ENCODE data around the gene GRM4. TPM values are rescaled to one million over a fixed set of nuclear protein-coding genes. Genes with fewer than 3 reads are reported as not detected.

GRM4 gene
- total RNA-seq, 4 donors from 2014 or later = not detected

DNA sequence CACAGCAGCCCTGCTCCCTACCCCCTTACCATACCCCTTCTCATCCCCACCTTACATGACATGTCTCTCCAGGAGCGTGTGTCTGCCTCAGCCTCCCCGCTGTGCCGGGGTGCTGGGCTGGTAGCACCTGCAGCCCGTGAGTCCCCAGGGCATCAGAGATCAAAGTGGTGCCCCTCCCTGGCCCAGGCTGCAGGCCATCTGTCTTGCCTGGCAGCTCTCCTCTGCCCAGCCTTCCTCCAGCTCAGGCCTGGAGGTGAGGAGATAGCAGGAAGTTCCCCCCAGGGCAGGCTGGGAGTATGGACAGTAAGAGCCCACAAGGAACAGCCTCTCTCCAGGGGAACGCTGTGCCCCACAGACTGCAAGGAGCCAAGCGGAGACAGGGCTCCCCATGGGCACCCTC is 35.3 kb downstream of the GRM4 start:
- Histone ChIP-seq H3K4me1 (no peaks in the 10 kb centered on the region), H3K27ac (no peak overlapping the region), H3K4me3 (no peak overlapping the region), H3K27me3 (peaks cover 0 to 76% (median 0%) of the 10 kb centered on the region in 4 donors), H3K36me3 (no peaks in the 10 kb centered on the region), H3K9me3 (no peaks in the 10 kb centered on the region)
- DNase-seq = no peak
- TF ChIP-seq POLR2A (IDR thresholded peaks at IDR 0.05) = no peak
- WGBS, 2 donors = 50 to 69% methylated on average over 2 to 4 of the region's 6 CpGs
- intact Hi-C loops (cut with DNase I) = no loop called here

DNA sequence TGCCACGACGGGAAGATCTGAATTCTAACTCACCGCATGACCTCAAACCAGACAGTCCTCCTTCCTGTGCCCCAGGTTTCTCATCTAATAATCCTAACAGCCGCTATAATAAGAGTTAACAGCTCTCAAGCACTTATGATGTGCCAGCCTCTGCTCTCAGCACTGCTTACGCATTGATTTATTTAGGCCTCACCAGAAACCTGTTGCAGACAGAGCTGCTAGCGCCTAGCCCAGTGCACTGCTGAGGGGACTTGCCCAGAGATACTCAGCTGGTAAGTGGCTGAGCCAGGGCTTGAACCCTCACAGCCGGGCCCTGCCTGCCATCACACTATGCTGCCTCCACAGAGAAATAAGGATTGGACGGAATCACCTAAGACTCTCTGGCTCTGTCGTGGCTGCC is 37.7 kb downstream of the GRM4 start:
- no peak for TF ChIP-seq POLR2A (IDR thresholded peaks at IDR 0.05)
- TF ChIP-seq, protein P1, sequence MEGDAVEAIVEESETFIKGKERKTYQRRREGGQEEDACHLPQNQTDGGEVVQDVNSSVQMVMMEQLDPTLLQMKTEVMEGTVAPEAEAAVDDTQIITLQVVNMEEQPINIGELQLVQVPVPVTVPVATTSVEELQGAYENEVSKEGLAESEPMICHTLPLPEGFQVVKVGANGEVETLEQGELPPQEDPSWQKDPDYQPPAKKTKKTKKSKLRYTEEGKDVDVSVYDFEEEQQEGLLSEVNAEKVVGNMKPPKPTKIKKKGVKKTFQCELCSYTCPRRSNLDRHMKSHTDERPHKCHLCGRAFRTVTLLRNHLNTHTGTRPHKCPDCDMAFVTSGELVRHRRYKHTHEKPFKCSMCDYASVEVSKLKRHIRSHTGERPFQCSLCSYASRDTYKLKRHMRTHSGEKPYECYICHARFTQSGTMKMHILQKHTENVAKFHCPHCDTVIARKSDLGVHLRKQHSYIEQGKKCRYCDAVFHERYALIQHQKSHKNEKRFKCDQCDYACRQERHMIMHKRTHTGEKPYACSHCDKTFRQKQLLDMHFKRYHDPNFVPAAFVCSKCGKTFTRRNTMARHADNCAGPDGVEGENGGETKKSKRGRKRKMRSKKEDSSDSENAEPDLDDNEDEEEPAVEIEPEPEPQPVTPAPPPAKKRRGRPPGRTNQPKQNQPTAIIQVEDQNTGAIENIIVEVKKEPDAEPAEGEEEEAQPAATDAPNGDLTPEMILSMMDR (IDR thresholded peaks at IDR 0.05) = no peak
- DNase-seq = no peak
- Histone ChIP-seq H3K36me3 (no peaks in the 10 kb centered on the region), H3K27ac (no peak overlapping the region), H3K4me1 (no peaks in the 10 kb centered on the region), H3K27me3 (peaks cover 0 to 74% (median 0%) of the 10 kb centered on the region in 4 donors), H3K4me3 (no peak overlapping the region), H3K9me3 (no peaks in the 10 kb centered on the region)
- WGBS, 2 donors = 71 to 76% methylated on average over 5 to 9 of the region's 9 CpGs
- intact Hi-C loops (cut with DNase I) = no loop called here

DNA sequence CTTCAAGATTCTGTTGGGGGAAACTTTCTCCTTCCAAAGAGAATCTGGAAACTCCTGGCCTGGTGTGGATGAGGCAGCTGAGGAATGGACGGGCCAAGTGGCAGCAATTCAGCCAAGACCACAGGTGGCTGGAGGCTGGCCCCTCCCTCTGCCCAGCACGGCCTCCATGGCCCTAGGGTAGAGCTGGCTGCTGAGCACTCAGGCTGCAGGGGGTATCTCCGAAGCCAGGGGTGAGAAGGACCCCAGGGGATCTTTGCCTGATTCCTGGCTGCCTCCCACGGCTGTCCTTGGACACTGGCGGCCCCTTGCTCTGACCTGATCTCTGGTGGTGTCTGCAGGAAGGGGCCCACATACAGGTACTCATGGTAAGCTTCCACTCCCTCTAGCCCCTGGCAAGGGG is 39.0 kb downstream of the GRM4 start:
- no peak overlapping the region for H3K4me3 ChIP-seq
- no peaks in the 10 kb centered on the region for H3K4me1 ChIP-seq
- no peak for DNase-seq
- no peak overlapping the region for H3K27ac ChIP-seq
- H3K27me3 ChIP-seq = peaks cover 0 to 65% (median 0%) of the 10 kb centered on the region in 4 donors
- WGBS, 2 donors = 20 to 32% methylated on average over 1 to 2 of the region's 5 CpGs
- H3K9me3 ChIP-seq = no peaks in the 10 kb centered on the region
- intact Hi-C loops (cut with DNase I) = no loop called here
- no peak for TF ChIP-seq POLR2A (IDR thresholded peaks at IDR 0.05)
- TF ChIP-seq, protein P1 (IDR thresholded peaks at IDR 0.05) = no peak
- H3K36me3 ChIP-seq = no peaks in the 10 kb centered on the region

DNA sequence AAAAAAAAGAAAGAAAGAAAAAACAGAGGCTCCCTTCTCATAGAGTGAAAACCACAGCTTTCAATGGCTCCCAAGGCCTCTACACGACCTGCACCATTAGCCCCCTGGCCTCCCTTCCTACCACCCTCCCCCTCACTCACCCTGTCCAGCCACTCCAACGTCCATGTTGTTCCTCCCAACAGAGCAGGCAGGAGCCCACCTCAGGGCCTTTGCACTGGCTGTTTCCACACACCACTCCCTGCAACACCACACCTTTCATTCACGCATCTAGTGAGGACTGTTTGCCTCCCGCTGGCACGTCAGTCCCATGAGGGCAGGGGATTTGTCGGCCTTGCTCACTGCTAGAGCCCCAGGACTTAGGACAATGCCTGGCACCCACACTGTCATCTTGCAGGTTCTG is 39.5 kb downstream of the GRM4 start:
- DNase-seq = no peak
- 45 to 66% methylated on average over 3 to 6 of the region's 6 CpGs for WGBS, 2 donors
- intact Hi-C loops (cut with DNase I) = no loop called here
- Histone ChIP-seq H3K27me3 (peaks cover 0 to 60% (median 0%) of the 10 kb centered on the region in 4 donors), H3K27ac (no peak overlapping the region), H3K36me3 (no peaks in the 10 kb centered on the region), H3K9me3 (no peaks in the 10 kb centered on the region), H3K4me3 (no peak overlapping the region), H3K4me1 (no peaks in the 10 kb centered on the region)
- TF ChIP-seq, protein P1 (IDR thresholded peaks at IDR 0.05) = no peak
- TF ChIP-seq POLR2A (IDR thresholded peaks at IDR 0.05) = no peak

DNA sequence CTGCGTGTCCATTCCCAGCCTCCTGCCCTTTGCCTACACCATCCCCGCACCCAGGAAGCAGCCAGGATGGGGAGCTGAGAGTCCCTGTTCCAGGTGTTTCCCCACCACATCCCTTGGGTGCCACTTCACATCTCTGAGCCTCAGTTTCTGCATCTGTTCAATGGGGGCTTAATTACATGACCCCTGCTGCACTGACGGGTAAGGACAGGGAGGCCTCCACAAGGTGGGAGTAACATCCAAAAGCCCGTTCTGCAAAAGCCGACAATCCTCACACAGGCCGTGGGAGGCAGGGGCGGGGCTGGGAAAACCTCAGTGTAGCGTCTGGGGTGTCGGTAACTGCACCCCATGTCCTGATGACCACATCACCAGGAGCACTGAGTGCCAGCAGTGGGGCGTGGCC is 41.3 kb downstream of the GRM4 start:
- Histone ChIP-seq H3K4me3 (no peak overlapping the region), H3K27ac (no peak overlapping the region), H3K4me1 (no peaks in the 10 kb centered on the region), H3K9me3 (no peaks in the 10 kb centered on the region), H3K36me3 (no peaks in the 10 kb centered on the region), H3K27me3 (peaks cover 0 to 52% (median 0%) of the 10 kb centered on the region in 4 donors)
- intact Hi-C loops (cut with DNase I) = no loop called here
- WGBS, 2 donors = 69 to 72% methylated on average over 4 to 8 of the region's 10 CpGs
- TF ChIP-seq POLR2A (IDR thresholded peaks at IDR 0.05) = no peak
- no peak for DNase-seq

DNA sequence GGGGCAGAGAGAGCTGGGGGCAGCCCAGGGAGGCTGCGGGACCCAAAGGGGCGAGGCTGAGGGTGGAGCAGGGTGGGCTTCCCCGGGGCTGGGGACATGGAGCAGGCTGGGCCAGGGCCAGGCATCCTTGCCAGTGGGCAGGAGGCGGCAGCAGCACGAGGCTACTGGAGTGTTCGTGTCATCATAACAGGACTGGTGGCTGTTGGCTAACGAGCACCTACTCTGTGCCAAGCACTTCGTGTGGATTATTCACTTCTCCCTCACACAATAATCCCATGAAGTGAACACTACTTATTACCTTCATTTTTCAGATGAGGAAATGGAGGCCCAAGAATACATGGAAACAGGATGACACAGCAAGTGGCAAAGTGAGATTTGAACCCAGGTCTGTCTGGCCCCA is 41.7 kb downstream of the GRM4 start:
- no peaks in the 10 kb centered on the region for H3K4me1 ChIP-seq
- H3K36me3 ChIP-seq = no peaks in the 10 kb centered on the region
- no peak for DNase-seq
- H3K27me3 ChIP-seq = peaks cover 0 to 53% (median 0%) of the 10 kb centered on the region in 4 donors
- H3K9me3 ChIP-seq = no peaks in the 10 kb centered on the region
- H3K27ac ChIP-seq = no peak overlapping the region
- intact Hi-C loops (cut with DNase I) = no loop called here
- TF ChIP-seq, protein P1 (IDR thresholded peaks at IDR 0.05) = no peak
- TF ChIP-seq POLR2A (IDR thresholded peaks at IDR 0.05) = no peak
- WGBS, 2 donors = 51 to 67% methylated on average over 3 to 5 of the region's 8 CpGs
- H3K4me3 ChIP-seq = no peak overlapping the region
